ENCODE measurements around the gene PARP16.

DNA sequence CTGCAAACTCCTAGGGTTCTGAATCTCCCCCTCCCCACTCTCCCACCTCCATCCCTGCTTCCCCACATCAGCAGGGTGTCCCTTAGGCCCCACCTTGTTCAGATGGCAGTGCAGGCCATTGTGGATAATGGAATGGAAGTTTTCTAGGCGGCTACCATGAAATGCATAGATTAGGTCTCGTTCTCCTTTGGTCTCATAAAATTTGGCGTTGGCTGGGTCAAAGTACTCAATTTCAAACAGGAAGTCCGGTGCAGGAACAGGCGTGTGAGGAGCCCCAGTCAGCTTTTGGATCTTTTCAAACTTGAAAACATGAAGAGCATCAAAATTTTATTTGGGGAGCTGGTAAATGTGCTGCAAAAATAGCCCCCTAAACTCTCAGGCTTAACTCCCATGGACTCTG, 20.2 kb downstream of the PARP16 start:
- TF ChIP-seq, protein P1, sequence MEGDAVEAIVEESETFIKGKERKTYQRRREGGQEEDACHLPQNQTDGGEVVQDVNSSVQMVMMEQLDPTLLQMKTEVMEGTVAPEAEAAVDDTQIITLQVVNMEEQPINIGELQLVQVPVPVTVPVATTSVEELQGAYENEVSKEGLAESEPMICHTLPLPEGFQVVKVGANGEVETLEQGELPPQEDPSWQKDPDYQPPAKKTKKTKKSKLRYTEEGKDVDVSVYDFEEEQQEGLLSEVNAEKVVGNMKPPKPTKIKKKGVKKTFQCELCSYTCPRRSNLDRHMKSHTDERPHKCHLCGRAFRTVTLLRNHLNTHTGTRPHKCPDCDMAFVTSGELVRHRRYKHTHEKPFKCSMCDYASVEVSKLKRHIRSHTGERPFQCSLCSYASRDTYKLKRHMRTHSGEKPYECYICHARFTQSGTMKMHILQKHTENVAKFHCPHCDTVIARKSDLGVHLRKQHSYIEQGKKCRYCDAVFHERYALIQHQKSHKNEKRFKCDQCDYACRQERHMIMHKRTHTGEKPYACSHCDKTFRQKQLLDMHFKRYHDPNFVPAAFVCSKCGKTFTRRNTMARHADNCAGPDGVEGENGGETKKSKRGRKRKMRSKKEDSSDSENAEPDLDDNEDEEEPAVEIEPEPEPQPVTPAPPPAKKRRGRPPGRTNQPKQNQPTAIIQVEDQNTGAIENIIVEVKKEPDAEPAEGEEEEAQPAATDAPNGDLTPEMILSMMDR (IDR thresholded peaks at IDR 0.05) = no peak
- no peak for TF ChIP-seq POLR2A (IDR thresholded peaks at IDR 0.05)

Measured in Peyer's patch (tissue), 4 donors.